GM18502 (cell line): ENCODE data around the gene ANKDD1A.

ENCODE experiments used
- ATAC-seq: cut with Tn5 transposase; IDR thresholded peaks from one replicate; pipeline ENCODE4 v1.9.1; 2021; ENCODE audit warnings: mild to moderate bottlenecking; ENCODE audit not compliant: unreplicated experiment, poor library complexity

The ANKDD1A gene

GRCh38 chr15:64917211-64917610, 5.5 kb downstream of the ANKDD1A start:
- no peak for ATAC-seq

- no peak for ATAC-seq
These were observed 8.0 kb downstream of the ANKDD1A start for GRCh38 chr15:64919721-64920120.

GRCh38 chr15:64921711-64922110, 10.0 kb downstream of the ANKDD1A start:
- ATAC-seq, result no peak

GRCh38 chr15:64923546-64923945, 11.8 kb downstream of the ANKDD1A start:
- ATAC-seq, result no peak

GRCh38 chr15:64925335-64926330, 13.9 kb downstream of the ANKDD1A start:
- no peak for ATAC-seq

GRCh38 chr15:64926661-64927060, 15.0 kb downstream of the ANKDD1A start:
- ATAC-seq, result no peak

GRCh38 chr15:64928626-64929220, 17.0 kb downstream of the ANKDD1A start:
- no peak for ATAC-seq

GRCh38 chr15:64930019-64930652, 18.4 kb downstream of the ANKDD1A start:
- ATAC-seq, result peak; percentile 77

- ATAC-seq, result no peak
These were observed 19.2 kb downstream of the ANKDD1A start for GRCh38 chr15:64930778-64931371.

GRCh38 chr15:64931381-64931780, 19.7 kb downstream of the ANKDD1A start:
- no peak for ATAC-seq

- no peak for ATAC-seq
These were observed 22.3 kb downstream of the ANKDD1A start for GRCh38 chr15:64934023-64934422.

- no peak for ATAC-seq
These were observed 26.5 kb downstream of the ANKDD1A start for GRCh38 chr15:64938192-64938591.

- ATAC-seq, result no peak
These were observed 30.7 kb downstream of the ANKDD1A start for GRCh38 chr15:64942356-64942755.

GRCh38 chr15:64943512-64944225, 32.0 kb downstream of the ANKDD1A start:
- ATAC-seq, result no peak

GRCh38 chr15:64944961-64945360, 33.3 kb downstream of the ANKDD1A start:
- ATAC-seq, result no peak

- ATAC-seq, result no peak
These were observed 35.5 kb downstream of the ANKDD1A start for GRCh38 chr15:64947211-64947610.

- ATAC-seq, result no peak
These were observed 37.2 kb downstream of the ANKDD1A start for GRCh38 chr15:64948916-64949315.

GRCh38 chr15:64949383-64950186, 37.9 kb downstream of the ANKDD1A start:
- no peak for ATAC-seq

- no peak for ATAC-seq
These were observed 39.2 kb downstream of the ANKDD1A start for GRCh38 chr15:64950888-64951287.
